ENCODE results near the gene GNB5.
"Not testable (repeated sequence)": the region's sequence is repeated elsewhere in the genome, so short reads cannot be mapped to it uniquely, and the experiment has no call there.

The GNB5 gene

DNA sequence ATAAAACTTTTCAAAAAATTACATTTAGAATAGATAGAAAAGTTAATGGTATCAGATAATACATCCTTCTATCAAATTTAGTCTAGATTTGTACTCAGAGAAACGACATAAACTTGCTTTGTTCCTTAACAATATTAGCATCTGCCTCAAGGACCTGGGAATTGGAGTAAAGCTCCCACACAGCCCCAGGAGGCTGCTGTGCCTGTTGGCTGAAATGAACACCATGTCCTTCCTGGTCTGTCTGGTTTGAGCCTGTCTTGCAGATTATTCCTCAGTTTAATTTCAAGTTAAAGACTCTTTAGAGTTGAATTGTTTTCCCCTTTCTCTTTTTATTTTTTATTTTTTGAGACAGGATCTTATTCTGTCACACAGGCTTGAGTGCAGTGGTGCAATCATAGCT is 19.4 kb downstream of the GNB5 start:
- FAIRE-seq (no peak), DNase-seq (ENCODE audit: insufficient read length, low spot score) (no peak)

DNA sequence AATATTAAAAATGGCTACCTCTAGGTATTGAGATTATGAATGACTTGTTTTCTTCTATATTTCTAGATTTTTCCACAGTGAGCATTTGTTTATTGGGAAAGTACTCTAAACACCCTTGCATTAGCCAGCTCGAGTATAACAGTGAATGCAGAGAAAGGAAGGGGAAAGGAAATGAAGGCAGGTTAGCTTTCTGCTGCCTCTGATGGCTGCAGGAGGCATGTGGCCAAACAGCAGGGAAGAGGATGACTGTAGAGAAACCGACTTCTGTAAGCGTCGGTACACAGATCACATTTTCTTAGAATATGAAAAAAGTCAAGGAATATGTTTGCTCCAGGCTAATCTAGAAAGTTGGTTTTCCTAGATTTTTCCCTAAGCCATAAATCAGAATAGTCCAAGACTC is 19.8 kb downstream of the GNB5 start:
- FAIRE-seq: no peak
- no peak for DNase-seq (ENCODE audit: insufficient read length, low spot score)

- DNase-seq (ENCODE audit: insufficient read length, low spot score); FAIRE-seq: not testable (repeated sequence)
Measured at GRCh38 chr15:52170199-52170598, 21.0 kb downstream of the GNB5 start.

DNA sequence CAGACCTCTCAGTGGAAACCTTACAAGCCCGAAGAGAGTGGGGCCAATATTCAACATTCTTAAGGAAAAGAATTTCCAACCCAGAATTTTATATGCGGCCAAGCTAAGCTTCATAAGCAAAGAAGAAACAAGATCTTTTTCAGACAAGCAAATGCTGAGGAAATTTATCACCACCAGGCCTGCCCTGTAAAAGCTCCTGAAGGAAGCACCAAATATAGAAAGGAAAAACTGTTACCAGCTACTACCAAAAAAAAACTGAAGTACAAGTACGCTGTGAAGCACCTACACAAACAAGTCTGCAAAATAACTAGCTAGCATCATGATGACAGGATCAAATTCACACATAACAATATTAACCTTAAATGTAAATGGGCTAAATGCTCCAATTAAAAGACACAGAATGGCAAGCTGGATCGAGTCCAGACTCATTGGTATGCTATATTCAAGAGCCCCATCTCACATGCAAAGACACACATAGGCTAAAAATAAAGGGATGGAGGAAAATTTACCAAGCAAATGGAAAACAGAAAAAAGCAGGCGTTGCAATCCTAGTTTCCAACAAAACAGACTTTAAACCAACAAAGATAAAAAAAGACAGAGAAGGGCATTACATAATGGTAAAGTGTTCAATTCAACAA is 25.6 kb downstream of the GNB5 start:
- FAIRE-seq; DNase-seq (ENCODE audit: insufficient read length, low spot score): not testable (repeated sequence)

DNA sequence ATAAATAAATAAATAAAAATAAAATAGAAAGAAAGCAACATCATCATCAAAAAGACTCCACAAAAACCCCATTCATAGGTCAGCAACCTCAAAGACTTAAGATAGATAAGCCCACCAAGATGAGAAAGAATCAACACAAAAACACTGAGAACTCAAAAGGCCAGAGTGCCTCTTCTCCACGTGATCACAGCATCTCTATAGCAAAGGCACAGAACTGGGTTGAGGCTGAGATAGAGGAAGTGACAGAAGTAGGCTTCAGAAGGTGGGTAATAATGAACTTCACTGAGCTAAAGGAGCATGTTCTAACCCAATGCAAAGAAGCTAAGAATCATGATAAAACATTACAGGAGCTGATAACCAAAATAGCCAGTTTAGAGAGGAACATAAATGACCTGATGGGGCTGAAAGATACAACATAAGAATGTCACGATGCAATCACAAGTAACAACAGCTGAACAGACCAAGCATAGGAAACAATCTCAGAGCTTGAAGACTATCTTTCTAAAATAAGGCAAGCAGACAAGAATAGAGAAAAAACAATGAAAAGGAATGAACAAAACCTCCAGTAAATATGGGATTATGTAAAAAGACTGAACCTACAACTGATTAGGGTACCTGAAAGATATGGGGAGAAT is 26.4 kb downstream of the GNB5 start:
- no peak for DNase-seq (ENCODE audit: insufficient read length, low spot score)
- FAIRE-seq: no peak

DNA sequence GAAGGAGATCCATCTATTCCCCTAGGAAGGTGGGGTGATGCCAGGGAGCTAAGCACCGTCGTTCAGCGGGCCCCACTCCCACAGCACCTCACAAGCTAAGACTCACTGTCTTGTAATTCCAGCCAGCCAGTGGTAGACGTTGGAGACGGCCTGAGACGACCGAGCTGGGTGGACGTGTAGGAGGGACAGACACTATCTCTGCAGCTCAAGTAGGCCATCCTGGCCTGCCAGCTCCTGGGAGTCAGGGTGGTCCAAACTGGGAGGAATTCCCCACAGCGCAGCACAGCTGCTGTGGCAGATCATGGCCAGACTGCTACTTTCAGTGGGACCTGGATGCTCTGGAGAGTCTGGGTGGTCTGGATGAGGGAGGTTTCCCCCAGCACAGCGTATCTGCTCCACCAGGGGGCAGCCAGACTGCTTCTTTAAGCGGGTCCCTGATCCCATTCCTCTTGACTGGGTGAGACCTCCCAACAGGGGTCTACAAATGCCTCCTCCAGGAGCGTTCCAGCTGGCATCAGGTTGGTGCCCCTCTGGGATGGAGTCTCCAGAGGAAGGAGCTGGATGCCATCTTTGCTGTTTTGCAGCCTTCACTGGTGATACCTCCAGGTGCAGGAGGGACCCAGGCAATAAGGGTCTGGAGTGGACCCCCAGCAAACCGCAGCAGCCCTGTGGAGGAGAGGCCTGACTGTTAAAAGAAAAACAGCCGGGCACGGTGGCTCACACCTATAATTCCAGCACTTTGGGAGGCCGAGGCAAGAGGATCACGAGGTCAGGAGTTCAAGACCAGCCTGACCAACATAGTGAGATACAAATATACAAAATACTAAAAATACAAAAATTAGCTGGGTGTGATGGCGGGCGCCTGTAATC is 27.6 kb downstream of the GNB5 start:
- FAIRE-seq: no peak

GRCh38 chr15:52162876-52163275 is 28.3 kb downstream of the GNB5 start:
- no peak for DNase-seq (ENCODE audit: insufficient read length, low spot score)
- no peak for FAIRE-seq

More for the DNA sequence above, 27.6 kb downstream of the GNB5 start:
- DNase-seq (ENCODE audit: insufficient read length, low spot score): no peak

- no peak for FAIRE-seq
- no peak for DNase-seq (ENCODE audit: insufficient read length, low spot score)
Measured at GRCh38 chr15:52162260-52162659, 28.9 kb downstream of the GNB5 start.

DNA sequence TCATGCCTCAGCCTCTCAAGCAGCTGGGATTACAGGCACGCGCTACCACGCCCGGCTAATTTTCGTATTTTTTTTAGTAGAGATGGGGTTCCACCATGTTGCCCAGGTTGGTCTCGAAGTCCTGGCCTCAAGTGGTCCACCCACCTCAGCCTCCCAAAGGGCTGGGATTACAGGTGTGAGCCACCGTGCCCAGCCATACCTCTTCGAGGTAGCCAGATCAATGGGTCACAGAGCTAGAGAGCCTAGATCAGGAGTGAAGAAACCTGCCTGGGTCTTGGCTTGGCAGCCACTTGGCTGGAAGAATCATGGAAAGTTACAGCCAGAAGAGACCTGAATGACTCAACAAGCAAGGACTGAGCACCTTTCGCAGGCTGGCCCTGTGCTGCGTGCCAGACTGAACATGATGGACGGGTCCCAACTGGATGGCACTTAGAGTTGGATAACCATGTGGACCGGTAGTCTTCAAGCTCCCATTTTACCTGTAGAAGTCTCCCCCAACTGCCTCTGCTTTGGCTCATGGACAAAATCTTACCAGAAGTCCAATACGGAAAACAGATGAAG is 29.7 kb downstream of the GNB5 start:
- FAIRE-seq: no peak
- no peak for DNase-seq (ENCODE audit: insufficient read length, low spot score)

DNA sequence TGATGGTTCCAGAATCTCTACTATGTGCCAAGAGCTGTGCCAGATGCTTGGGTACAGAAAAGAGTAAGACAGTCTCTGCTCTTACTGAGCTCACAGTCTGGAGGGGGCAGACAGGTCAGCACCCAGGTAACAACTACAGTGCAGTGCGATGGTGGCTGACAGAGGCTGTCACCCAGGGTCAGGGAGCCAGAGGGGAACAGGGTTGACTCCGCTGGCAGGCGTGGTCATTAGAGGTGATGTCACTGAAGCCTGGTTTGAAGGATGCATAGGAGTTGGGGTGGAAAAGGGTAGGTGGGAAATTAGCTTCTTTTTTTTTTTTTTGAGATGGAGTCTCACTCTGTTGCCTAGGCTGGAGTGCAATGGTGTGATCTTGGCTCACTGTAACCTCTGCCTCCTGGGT is 31.5 kb downstream of the GNB5 start:
- DNase-seq (ENCODE audit: insufficient read length, low spot score) (no peak), FAIRE-seq (no peak)

DNA sequence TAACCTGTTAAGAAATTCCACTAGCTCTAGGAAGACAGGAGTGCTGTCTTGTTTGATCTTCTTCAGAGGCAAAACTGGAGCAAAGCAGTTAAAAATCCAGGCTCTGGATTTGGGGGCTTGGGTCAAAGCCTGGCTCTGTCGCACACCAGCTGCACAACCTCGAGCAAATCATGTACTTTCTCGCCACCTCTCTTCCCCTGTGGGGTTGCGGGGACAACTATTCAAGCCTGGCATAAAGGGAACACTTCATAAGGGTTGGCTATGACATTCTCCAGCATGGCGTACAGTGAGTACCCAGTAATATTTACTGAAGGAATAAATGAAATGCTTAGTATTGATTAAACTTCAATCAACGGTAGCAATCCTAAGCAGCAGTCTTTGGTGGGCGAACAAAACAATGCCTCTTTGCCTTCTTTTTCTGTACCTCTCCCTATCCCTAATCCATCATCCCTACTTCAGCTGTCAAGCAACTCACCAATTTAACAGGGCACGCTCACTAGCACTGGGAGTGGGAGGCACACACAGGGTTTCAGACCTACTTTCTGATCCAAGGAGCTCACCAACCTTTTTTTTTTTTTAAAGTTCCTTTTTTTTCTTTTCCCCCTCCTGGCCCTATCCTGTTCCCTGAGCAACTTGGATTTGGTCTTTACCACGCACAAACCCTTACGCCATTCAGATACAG is 33.0 kb downstream of the GNB5 start:
- FAIRE-seq: no peak

GRCh38 chr15:52155878-52156277 is 35.3 kb downstream of the GNB5 start:
- no peak for FAIRE-seq
- DNase-seq (ENCODE audit: insufficient read length, low spot score): no peak

More for the DNA sequence above, 33.0 kb downstream of the GNB5 start:
- DNase-seq (ENCODE audit: insufficient read length, low spot score): no peak

- DNase-seq (ENCODE audit: insufficient read length, low spot score): no peak
- no peak for FAIRE-seq
Measured at GRCh38 chr15:52154896-52155865, 36.0 kb downstream of the GNB5 start.

DNA sequence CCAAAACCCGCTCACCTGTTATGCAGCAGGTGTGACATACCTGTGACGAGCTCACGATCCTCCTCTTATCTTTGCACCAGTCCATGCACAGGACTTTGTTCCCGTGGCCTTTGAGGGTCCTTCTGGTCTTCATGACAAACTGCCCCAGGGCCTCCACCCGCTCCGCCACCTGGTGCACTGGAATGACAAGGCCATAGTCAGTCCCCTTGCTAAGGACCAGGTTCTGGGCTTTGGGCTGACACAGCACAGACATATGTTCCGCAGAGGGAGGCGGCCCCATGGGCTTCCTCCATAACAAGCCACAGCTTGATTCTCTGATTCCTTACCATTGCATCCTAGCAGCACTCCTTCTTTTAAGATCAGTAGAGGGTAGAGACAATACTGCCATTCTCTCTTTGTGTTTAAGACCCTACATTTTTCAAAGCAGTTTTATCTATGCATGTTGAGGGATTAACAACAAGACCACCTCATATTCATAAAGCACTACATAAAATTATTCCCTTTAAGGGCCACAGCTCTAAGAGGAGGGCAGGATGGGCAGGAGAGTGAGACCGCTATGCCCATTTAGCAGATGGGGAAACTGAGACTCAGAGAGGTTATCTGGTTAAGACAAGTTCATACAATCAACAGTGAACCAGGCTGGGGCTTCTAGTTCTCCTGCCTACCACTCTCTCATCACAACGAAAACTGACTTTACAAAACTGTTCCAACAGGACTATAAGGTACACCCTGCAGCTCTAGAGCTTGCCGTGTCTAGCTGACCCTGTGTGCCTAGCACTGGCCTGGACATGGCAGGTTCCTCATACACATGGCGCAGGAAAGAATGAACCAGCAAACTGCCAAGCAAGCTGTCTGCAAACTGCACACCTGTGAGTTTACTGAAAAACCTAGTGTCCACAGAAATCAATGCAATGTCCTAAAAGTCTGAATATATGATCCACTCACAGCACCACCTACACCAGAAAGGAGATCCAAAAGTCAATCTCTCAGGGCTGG is 37.0 kb downstream of the GNB5 start:
- DNase-seq (ENCODE audit: insufficient read length, low spot score): no peak
- no peak for FAIRE-seq

DNA sequence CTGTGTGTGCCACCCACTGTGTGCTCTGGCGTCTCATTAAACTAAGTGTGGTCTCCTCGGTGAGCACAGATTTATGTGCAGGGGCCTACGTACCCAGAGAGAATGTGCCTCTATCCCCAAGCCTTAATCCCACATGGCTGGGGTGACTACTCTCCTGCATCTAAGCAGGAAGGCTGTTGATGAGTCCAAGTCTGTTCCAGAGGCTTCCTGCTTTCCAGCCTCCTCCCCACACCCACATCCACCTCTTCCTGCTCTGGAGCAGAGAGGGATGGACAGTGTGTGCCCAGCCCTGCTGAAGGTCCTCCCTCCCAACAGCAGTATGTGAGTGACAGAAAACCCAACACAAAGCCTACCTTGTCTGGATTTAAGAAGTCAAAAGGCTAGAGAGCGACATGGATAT is 39.8 kb downstream of the GNB5 start:
- DNase-seq (ENCODE audit: insufficient read length, low spot score): no peak

GRCh38 chr15:52150871-52151270 is 40.3 kb downstream of the GNB5 start:
- FAIRE-seq (no peak), DNase-seq (ENCODE audit: insufficient read length, low spot score) (no peak)

More for the DNA sequence above, 39.8 kb downstream of the GNB5 start:
- FAIRE-seq: no peak

- no peak for DNase-seq (ENCODE audit: insufficient read length, low spot score)
- no peak for FAIRE-seq
Measured at GRCh38 chr15:52150043-52150825, 41.0 kb downstream of the GNB5 start.

DNA sequence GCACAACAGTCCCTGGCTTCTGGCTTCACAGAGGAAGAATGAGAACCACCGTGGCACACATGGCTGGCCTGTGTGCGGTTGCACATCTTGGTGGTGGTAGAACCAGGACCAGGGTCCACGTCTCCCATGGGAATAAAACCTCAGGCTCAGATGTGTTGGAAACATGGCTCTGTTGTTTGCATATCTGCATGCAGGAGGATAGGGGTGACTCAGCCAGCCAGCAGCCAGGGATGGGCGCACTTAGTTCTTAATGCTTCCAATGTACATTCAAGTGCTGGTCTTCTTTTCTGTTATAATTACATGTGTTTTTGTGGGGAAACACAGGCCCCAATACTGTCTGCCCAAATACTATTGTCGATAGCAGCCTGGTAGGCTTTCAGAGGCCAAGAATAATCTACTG is 42.8 kb downstream of the GNB5 start:
- DNase-seq (ENCODE audit: insufficient read length, low spot score) (no peak), FAIRE-seq (no peak)
